PC-3 (cell line): ENCODE results near the gene FARP1. TPM values are rescaled to one million over a fixed set of nuclear protein-coding genes. Genes with fewer than 3 reads are reported as not detected.

Source experiments
- ATAC-seq: fragments of 200-7000 bp; cut with Tn5 transposase; 2 replicates; pipeline ENCODE4 v1.9.1; 2020; ENCODE audit warnings: mild to moderate bottlenecking, moderate library complexity
- BruUV-seq: library from RNA; stranded (reverse); fragments of 400-500 nt; replicated peaks from 2 replicates; lab custom pipeline; 2021; lab: Mats Ljungman, UMichigan
- CTCF ChIA-PET: fragments of 300-600 bp; sonication (Branson Sonifier 250); formaldehyde crosslinking; loops from one replicate; lab custom pipeline; 2022; ENCODE audit warnings: antibody characterized with exemption; lab: Charles Lee
- POLR2A ChIA-PET: fragments of 300-600 bp; sonication (Branson Sonifier 250); formaldehyde crosslinking; loops from one replicate; lab custom pipeline; 2022; ENCODE audit warnings: antibody characterized with exemption; ENCODE audit not compliant: unreplicated experiment; lab: Charles Lee
- DNase-seq: peaks from one replicate; pipeline ENCODE4 v3.0.0-alpha.2; 2015
- H2AFZ ChIP-seq: fragments of 300-600 bp; sonication (generic); 2 replicates; pipeline ENCODE4 v1.6.0; 2016; ENCODE audit warnings: antibody characterized with exemption, low read length
- H3F3A ChIP-seq: fragments of 300-600 bp; sonication (generic); one replicate; pipeline ENCODE4 v1.6.0; 2017; ENCODE audit warnings: antibody characterized with exemption, low read length, control low read depth, mild to moderate bottlenecking; ENCODE audit not compliant: unreplicated experiment
- H3K27ac ChIP-seq: fragments of 300-600 bp; sonication (generic); 2 replicates; pipeline ENCODE4 v1.5.1; 2016; ENCODE audit warnings: mild to moderate bottlenecking, low read length
- H3K27me3 ChIP-seq: fragments of 300-600 bp; sonication (generic); 2 replicates; pipeline ENCODE4 v1.6.1; 2016; ENCODE audit warnings: low read length, mixed read lengths
- H3K36me3 ChIP-seq: fragments of 300-600 bp; sonication (generic); 2 replicates; pipeline ENCODE4 v1.6.1; 2016; ENCODE audit warnings: low read depth, mixed run types, low read length, mixed read lengths
- H3K4me1 ChIP-seq: fragments of 300-600 bp; sonication (generic); 2 replicates; pipeline ENCODE4 v1.5.1; 2016; ENCODE audit warnings: low read length; ENCODE audit not compliant: insufficient read depth
- H3K4me2 ChIP-seq: fragments of 300-600 bp; sonication (generic); 2 replicates; pipeline ENCODE4 v1.6.0; 2016; ENCODE audit warnings: low read length
- H3K4me3 ChIP-seq: fragments of 300-600 bp; sonication (generic); 2 replicates; pipeline ENCODE4 v1.5.1; 2016; ENCODE audit warnings: mild to moderate bottlenecking, low read length, mixed read lengths
- H3K79me2 ChIP-seq: fragments of 300-600 bp; sonication (generic); 2 replicates; pipeline ENCODE4 v1.6.1; 2017; ENCODE audit warnings: low read length, mixed read lengths
- H3K9ac ChIP-seq: fragments of 300-600 bp; sonication (generic); 2 replicates; pipeline ENCODE4 v1.6.0; 2016; ENCODE audit warnings: mild to moderate bottlenecking, low read length
- H3K9me2 ChIP-seq: fragments of 300-600 bp; sonication (generic); replicated peaks from 2 replicates; pipeline ENCODE4 v1.6.1; 2016; ENCODE audit warnings: mixed run types, low read length, mixed read lengths
- H3K9me3 ChIP-seq: fragments of 300-600 bp; sonication (generic); 2 replicates; pipeline ENCODE4 v1.6.1; 2016; ENCODE audit warnings: low read length, mixed read lengths
- H4K20me1 ChIP-seq: fragments of 300-600 bp; sonication (generic); 2 replicates; pipeline ENCODE4 v1.6.1; 2016; ENCODE audit warnings: low read length, mixed read lengths
- CTCF ChIP-seq: fragments of 300-600 bp; sonication (generic); conservative IDR thresholded peaks from 2 replicates; pipeline ENCODE4 v1.5.1; 2017; ENCODE audit warnings: antibody characterized with exemption, low read depth, mild to moderate bottlenecking, low read length
- EZH2 ChIP-seq: fragments of 300-600 bp; sonication (generic); IDR thresholded peaks from one replicate; pipeline ENCODE4 v1.6.1; 2017; ENCODE audit warnings: antibody characterized with exemption, mild to moderate bottlenecking, low read length; ENCODE audit not compliant: unreplicated experiment
- EZH2phosphoT487 ChIP-seq: fragments of 300-600 bp; sonication (generic); IDR thresholded peaks from 2 replicates; pipeline ENCODE4 v1.6.1; 2018; ENCODE audit warnings: mild to moderate bottlenecking, antibody characterized with exemption, low read length, borderline replicate concordance
- intact Hi-C: fragments of 100-400 bp; cut with micrococcal nuclease; formaldehyde crosslinking; loops from 2 replicates; pipeline ENCODE4 v1.9.0; 2023
- total RNA-seq: library from RNA; depleted of rRNA; stranded (reverse); fragments of >200 nt; gene quantifications from 2 replicates; pipeline ENCODE4 v1.2.3, GENCODE V29; 2014

The FARP1 gene
- total RNA-seq, 1 experiment from 2014 or later = 18.2 TPM

DNA sequence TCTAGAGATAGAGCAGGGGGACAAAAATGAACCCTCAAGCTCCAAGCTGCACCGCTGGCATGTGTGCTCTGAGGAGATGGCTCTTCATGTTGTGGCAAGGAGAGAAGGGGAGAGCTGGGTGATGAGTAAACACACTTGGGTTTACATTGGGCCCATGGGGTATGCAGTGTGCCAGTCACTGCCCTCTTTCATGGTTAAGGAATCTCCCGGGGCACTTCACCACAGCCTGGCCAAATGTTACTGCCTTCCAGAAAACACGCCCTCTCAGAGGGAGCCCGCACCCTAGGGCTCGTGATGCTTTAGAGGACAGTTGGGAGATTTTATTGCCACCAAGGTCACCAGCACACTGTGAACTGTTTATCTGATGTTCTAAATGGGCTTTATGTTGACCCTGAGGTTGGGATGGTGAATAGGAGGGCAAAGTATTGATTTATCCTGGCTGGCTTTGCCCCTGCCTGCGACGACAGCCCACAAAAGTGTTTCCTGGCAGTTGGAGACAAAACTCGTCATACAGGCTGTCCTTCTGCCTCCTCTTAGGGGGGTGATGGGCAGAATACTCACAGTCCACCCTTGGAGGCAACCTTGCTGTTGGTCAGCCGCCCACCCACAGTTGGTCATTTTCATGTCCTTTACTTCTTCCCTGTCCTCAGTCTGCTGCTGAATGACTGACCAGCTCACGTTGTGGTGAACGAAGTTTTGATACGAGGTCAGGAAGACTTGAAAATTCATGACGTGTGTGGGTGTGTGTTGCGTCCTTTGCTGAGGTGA is 277.1 kb downstream of the FARP1 start:
- H3K9me3 ChIP-seq = no peaks in the 10 kb centered on the region
- H3K4me1 ChIP-seq = peaks cover 16% of the 10 kb centered on the region
- no peak overlapping the region for H2AFZ ChIP-seq
- no TSS peak for BruUV-seq
- no peak overlapping the region for H3K4me3 ChIP-seq
- H3K27me3 ChIP-seq = no peaks in the 10 kb centered on the region
- H3F3A ChIP-seq = peaks cover 5% of the 10 kb centered on the region
- intact Hi-C loops = no loop called here
- no peak overlapping the region for H3K9ac ChIP-seq
- ChIA-PET POLR2A (no interaction called here), CTCF (no interaction called here)
- H3K9me2 ChIP-seq = no peaks in the 10 kb centered on the region
- no peaks in the 10 kb centered on the region for H3K36me3 ChIP-seq
- no peaks in the 10 kb centered on the region for H3K79me2 ChIP-seq
- ATAC-seq = no peak
- no peaks in the 10 kb centered on the region for H4K20me1 ChIP-seq
- H3K4me2 ChIP-seq = no peak overlapping the region
- H3K27ac ChIP-seq = no peak overlapping the region
- no peak for DNase-seq
- TF ChIP-seq EZH2 (no peak), CTCF (no peak), EZH2phosphoT487 (no peak)

DNA sequence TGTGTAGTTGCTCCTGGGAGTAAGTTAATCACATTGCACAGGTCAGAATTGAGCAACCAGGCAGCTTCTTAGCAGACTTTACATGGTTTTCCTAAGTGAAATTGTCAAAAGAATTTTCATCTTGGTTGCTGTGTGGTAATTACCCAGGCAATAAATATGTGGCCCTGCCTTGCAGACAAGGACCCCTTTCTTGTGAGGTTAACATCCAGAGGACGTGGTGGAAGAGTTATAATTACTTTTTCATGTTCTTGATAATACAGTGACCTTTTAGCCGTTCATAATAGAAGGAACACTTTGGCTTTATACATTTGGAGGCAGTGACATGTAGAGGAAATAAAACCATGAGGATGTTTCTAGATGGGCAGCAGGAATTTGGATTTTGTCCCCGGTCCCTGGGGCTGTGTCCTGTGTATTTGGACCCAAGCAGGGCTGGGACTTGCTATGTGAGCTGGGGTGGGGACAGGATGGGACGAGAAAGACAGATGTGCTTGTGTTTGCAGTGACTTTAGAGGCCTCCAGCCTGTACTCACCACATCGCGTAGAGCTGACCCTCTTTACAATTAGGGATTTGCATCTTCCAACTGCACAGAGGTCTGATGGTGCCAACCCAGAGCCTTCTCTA is 277.8 kb downstream of the FARP1 start:
- BruUV-seq = no TSS peak
- ATAC-seq = no peak
- intact Hi-C loops = no loop called here
- no peaks in the 10 kb centered on the region for H3K27me3 ChIP-seq
- TF ChIP-seq EZH2 = no peak
- no peak for TF ChIP-seq EZH2phosphoT487
- TF ChIP-seq CTCF = no peak
- no peak overlapping the region for H3K27ac ChIP-seq
- no peaks in the 10 kb centered on the region for H3K79me2 ChIP-seq
- no peaks in the 10 kb centered on the region for H3K9me2 ChIP-seq
- H3K9ac ChIP-seq = no peak overlapping the region
- H3F3A ChIP-seq = peaks cover 5% of the 10 kb centered on the region
- no peaks in the 10 kb centered on the region for H3K9me3 ChIP-seq
- DNase-seq = no peak
- H3K36me3 ChIP-seq = no peaks in the 10 kb centered on the region
- no peaks in the 10 kb centered on the region for H4K20me1 ChIP-seq
- no peak overlapping the region for H3K4me3 ChIP-seq
- ChIA-PET POLR2A (no interaction called here), CTCF (no interaction called here)
- peaks cover 13% of the 10 kb centered on the region for H3K4me1 ChIP-seq
- no peak overlapping the region for H2AFZ ChIP-seq
- no peak overlapping the region for H3K4me2 ChIP-seq

- no peaks in the 10 kb centered on the region for H3K36me3 ChIP-seq
- BruUV-seq = no TSS peak
- ChIA-PET CTCF (no interaction called here), POLR2A (no interaction called here)
- no peaks in the 10 kb centered on the region for H3K9me2 ChIP-seq
- TF ChIP-seq EZH2phosphoT487 = no peak
- H4K20me1 ChIP-seq = no peaks in the 10 kb centered on the region
- no peak overlapping the region for H2AFZ ChIP-seq
- H3F3A ChIP-seq = no peaks in the 10 kb centered on the region
- ATAC-seq (no peak), DNase-seq (no peak)
- no peak overlapping the region for H3K9ac ChIP-seq
- no peak overlapping the region for H3K4me2 ChIP-seq
- peaks cover 2% of the 10 kb centered on the region for H3K4me1 ChIP-seq
- intact Hi-C loops = no loop called here
- H3K27me3 ChIP-seq = no peaks in the 10 kb centered on the region
- no peak overlapping the region for H3K4me3 ChIP-seq
- no peak overlapping the region for H3K27ac ChIP-seq
- no peaks in the 10 kb centered on the region for H3K9me3 ChIP-seq
- no peaks in the 10 kb centered on the region for H3K79me2 ChIP-seq
These were observed 279.2 kb downstream of the FARP1 start for GRCh38 chr13:98422046-98422445.
